Effector memory CD8-positive, alpha-beta T cell (primary cell): ENCODE results near the gene TMC2.

Experiments
- ATAC-seq: fragments of 150-1000 bp; cut with Tn5 transposase; replicated peaks from 2 replicates; pipeline ENCODE4 v1.10.0; 2021; ENCODE audit warnings: mild to moderate bottlenecking, moderate library complexity
- DNase-seq, 3 experiments: peaks; one replicate each; pipeline ENCODE4 v3.0.0; 2021
- H3K27ac Mint-ChIP-seq, 2 donors: one replicate each; pipeline ENCODE4 v1.8.0; 2022; ENCODE audit warnings: mild to moderate bottlenecking in 2 of 2, mixed read lengths in 2 of 2, moderate library complexity in 2 of 2
- H3K27me3 Mint-ChIP-seq, 2 donors: one replicate each; pipeline ENCODE4 v1.8.0; 2022; ENCODE audit warnings: mixed read lengths in 2 of 2
- H3K36me3 Mint-ChIP-seq: one replicate; pipeline ENCODE4 v1.8.0; 2022; ENCODE audit warnings: mild to moderate bottlenecking, moderate library complexity, mixed read lengths; ENCODE audit not compliant: insufficient read depth
- H3K4me1 Mint-ChIP-seq, 2 donors: one replicate each; pipeline ENCODE4 v1.8.0; 2022; ENCODE audit warnings: low read depth in 2 of 2, mixed read lengths in 2 of 2
- H3K4me3 Mint-ChIP-seq, 2 donors: one replicate each; pipeline ENCODE4 v1.8.0; 2022; ENCODE audit warnings: mild to moderate bottlenecking in 2 of 2, mixed read lengths in 2 of 2, moderate library complexity in 2 of 2
- H3K9me3 Mint-ChIP-seq, 2 donors: one replicate each; pipeline ENCODE4 v1.8.0; 2022; ENCODE audit warnings: mixed read lengths in 2 of 2

Gene TMC2

GRCh38 chr20:2610941-2611720, 74.8 kb downstream of the TMC2 start:
- no peaks in the 10 kb centered on the region for H3K36me3 Mint-ChIP-seq
- ATAC-seq (no peak), DNase-seq (no peak)
- H3K9me3 Mint-ChIP-seq, result peaks cover 5 to 8% of the 10 kb centered on the region in 2 donors
- no peak overlapping the region for H3K27ac Mint-ChIP-seq
- peaks cover 53 to 64% of the 10 kb centered on the region in 2 donors for H3K27me3 Mint-ChIP-seq
- no peak overlapping the region for H3K4me3 Mint-ChIP-seq
- no peaks in the 10 kb centered on the region for H3K4me1 Mint-ChIP-seq

- peaks cover 5% of the 10 kb centered on the region in 2 donors for H3K9me3 Mint-ChIP-seq
- H3K27me3 Mint-ChIP-seq, result peaks cover 63 to 67% of the 10 kb centered on the region in 2 donors
- H3K27ac Mint-ChIP-seq, result no peak overlapping the region
- ATAC-seq, result no peak
- no peak for DNase-seq
- H3K4me1 Mint-ChIP-seq, result no peaks in the 10 kb centered on the region
- no peaks in the 10 kb centered on the region for H3K36me3 Mint-ChIP-seq
- no peak overlapping the region for H3K4me3 Mint-ChIP-seq
Observed at GRCh38 chr20:2612073-2612472, 75.7 kb downstream of the TMC2 start.

GRCh38 chr20:2616634-2617033, 80.3 kb downstream of the TMC2 start:
- Mint-ChIP-seq H3K4me1 (no peaks in the 10 kb centered on the region), H3K9me3 (no peaks in the 10 kb centered on the region), H3K36me3 (no peaks in the 10 kb centered on the region), H3K27me3 (peaks cover 64 to 70% of the 10 kb centered on the region in 2 donors), H3K4me3 (no peak overlapping the region), H3K27ac (no peak overlapping the region)
- ATAC-seq (no peak), DNase-seq (no peak)

GRCh38 chr20:2617099-2617714, 80.8 kb downstream of the TMC2 start:
- no peak overlapping the region for H3K27ac Mint-ChIP-seq
- H3K27me3 Mint-ChIP-seq, result peaks cover 59 to 65% of the 10 kb centered on the region in 2 donors
- H3K9me3 Mint-ChIP-seq, result no peaks in the 10 kb centered on the region
- ATAC-seq (no peak), DNase-seq (no peak)
- no peaks in the 10 kb centered on the region for H3K36me3 Mint-ChIP-seq
- H3K4me3 Mint-ChIP-seq, result no peak overlapping the region
- H3K4me1 Mint-ChIP-seq, result no peaks in the 10 kb centered on the region

- Mint-ChIP-seq H3K27ac (no peak overlapping the region), H3K27me3 (peaks cover 53 to 61% of the 10 kb centered on the region in 2 donors), H3K36me3 (no peaks in the 10 kb centered on the region), H3K4me3 (no peak overlapping the region), H3K4me1 (no peaks in the 10 kb centered on the region), H3K9me3 (no peaks in the 10 kb centered on the region)
- ATAC-seq (no peak), DNase-seq (no peak)
Observed at GRCh38 chr20:2618815-2619214, 82.4 kb downstream of the TMC2 start.

GRCh38 chr20:2619337-2619736, 83.0 kb downstream of the TMC2 start:
- no peaks in the 10 kb centered on the region for H3K4me1 Mint-ChIP-seq
- peaks cover 50 to 61% of the 10 kb centered on the region in 2 donors for H3K27me3 Mint-ChIP-seq
- H3K36me3 Mint-ChIP-seq, result no peaks in the 10 kb centered on the region
- H3K9me3 Mint-ChIP-seq, result no peaks in the 10 kb centered on the region
- H3K27ac Mint-ChIP-seq, result no peak overlapping the region
- DNase-seq, result no peak
- H3K4me3 Mint-ChIP-seq, result no peak overlapping the region
- no peak for ATAC-seq

- ATAC-seq, result no peak
- no peak overlapping the region for H3K27ac Mint-ChIP-seq
Observed at GRCh38 chr20:2619961-2620595, 83.7 kb downstream of the TMC2 start.

GRCh38 chr20:2624190-2624589, 87.8 kb downstream of the TMC2 start:
- H3K27me3 Mint-ChIP-seq, result peaks cover 20 to 27% of the 10 kb centered on the region in 2 donors
- H3K4me1 Mint-ChIP-seq, result no peaks in the 10 kb centered on the region
- H3K9me3 Mint-ChIP-seq, result peaks cover 0 to 7% of the 10 kb centered on the region in 2 donors
- no peak for DNase-seq
- H3K4me3 Mint-ChIP-seq, result no peak overlapping the region
- no peak for ATAC-seq
- H3K36me3 Mint-ChIP-seq, result no peaks in the 10 kb centered on the region
- no peak overlapping the region for H3K27ac Mint-ChIP-seq

More at GRCh38 chr20:2619961-2620595, 83.7 kb downstream of the TMC2 start:
- no peak overlapping the region for H3K4me3 Mint-ChIP-seq
- H3K36me3 Mint-ChIP-seq, result no peaks in the 10 kb centered on the region
- H3K9me3 Mint-ChIP-seq, result no peaks in the 10 kb centered on the region
- H3K4me1 Mint-ChIP-seq, result no peaks in the 10 kb centered on the region
- no peak for DNase-seq
- peaks cover 45 to 58% of the 10 kb centered on the region in 2 donors for H3K27me3 Mint-ChIP-seq

GRCh38 chr20:2625062-2625461, 88.7 kb downstream of the TMC2 start:
- H3K27ac Mint-ChIP-seq, result no peak overlapping the region
- DNase-seq (no peak), ATAC-seq (no peak)
- H3K4me1 Mint-ChIP-seq, result no peaks in the 10 kb centered on the region
- no peaks in the 10 kb centered on the region for H3K36me3 Mint-ChIP-seq
- no peak overlapping the region for H3K4me3 Mint-ChIP-seq
- H3K9me3 Mint-ChIP-seq, result peaks cover 0 to 7% of the 10 kb centered on the region in 2 donors
- H3K27me3 Mint-ChIP-seq, result peaks cover 12 to 19% of the 10 kb centered on the region in 2 donors

GRCh38 chr20:2626853-2627541, 90.6 kb downstream of the TMC2 start:
- peaks cover 11 to 18% of the 10 kb centered on the region in 2 donors for H3K27me3 Mint-ChIP-seq
- ATAC-seq, result no peak
- H3K36me3 Mint-ChIP-seq, result no peaks in the 10 kb centered on the region
- H3K4me3 Mint-ChIP-seq, result no peak overlapping the region
- DNase-seq, result no peak
- no peaks in the 10 kb centered on the region for H3K4me1 Mint-ChIP-seq
- peaks cover 0 to 7% of the 10 kb centered on the region in 2 donors for H3K9me3 Mint-ChIP-seq
- H3K27ac Mint-ChIP-seq, result no peak overlapping the region

- ATAC-seq (no peak), DNase-seq (no peak)
- Mint-ChIP-seq H3K9me3 (peaks cover 0 to 3% of the 10 kb centered on the region in 2 donors), H3K27me3 (peaks cover 6 to 46% of the 10 kb centered on the region in 2 donors), H3K4me3 (no peak overlapping the region), H3K27ac (no peak overlapping the region), H3K4me1 (peaks cover 0 to under 1% of the 10 kb centered on the region in 2 donors), H3K36me3 (no peaks in the 10 kb centered on the region)
Observed at GRCh38 chr20:2631228-2631627, 94.9 kb downstream of the TMC2 start.

- ATAC-seq, result no peak
- Mint-ChIP-seq H3K9me3 (no peaks in the 10 kb centered on the region), H3K4me1 (peaks cover 6 to 17% of the 10 kb centered on the region in 2 donors), H3K27me3 (peaks cover 6 to 46% of the 10 kb centered on the region in 2 donors), H3K36me3 (no peaks in the 10 kb centered on the region), H3K27ac (no peak overlapping the region), H3K4me3 (no peak overlapping the region)
- no peak for DNase-seq
Observed at GRCh38 chr20:2633381-2633780, 97.0 kb downstream of the TMC2 start.

- peak; percentile 76 for ATAC-seq
- H3K36me3 Mint-ChIP-seq, result peaks cover 3% of the 10 kb centered on the region
- peaks cover 0 to 25% of the 10 kb centered on the region in 2 donors for H3K27me3 Mint-ChIP-seq
- H3K4me1 Mint-ChIP-seq, result peaks cover 9 to 17% of the 10 kb centered on the region in 2 donors
- peak overlapping the region; percentile 37 to 51 for H3K4me3 Mint-ChIP-seq
- DNase-seq, result no peak
- peak overlapping the region; percentile 32 to 81 for H3K27ac Mint-ChIP-seq
- no peaks in the 10 kb centered on the region for H3K9me3 Mint-ChIP-seq
Observed at GRCh38 chr20:2637246-2637645, 100.9 kb downstream of the TMC2 start.
